ENCODE data around the gene KCNMB2.

DNA sequence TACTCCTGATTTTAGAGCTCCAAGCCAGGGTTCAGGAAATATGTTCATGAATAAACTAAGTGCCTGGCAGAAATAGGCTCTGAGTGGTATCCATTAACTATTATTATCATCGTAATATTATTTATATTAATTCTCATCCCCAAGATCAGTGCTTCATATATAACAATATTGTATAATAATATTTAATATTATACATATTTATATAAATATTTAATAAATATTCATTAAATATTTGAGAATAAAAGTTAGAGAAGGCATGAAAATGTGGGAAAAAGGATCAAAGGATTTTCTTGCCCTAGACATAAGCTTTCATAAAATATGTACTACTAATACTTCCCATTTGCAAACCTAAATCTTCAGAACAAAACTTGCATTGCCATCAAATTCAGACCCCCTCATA is 338.9 kb downstream of the KCNMB2 start:
- TF ChIP-seq, protein P1, sequence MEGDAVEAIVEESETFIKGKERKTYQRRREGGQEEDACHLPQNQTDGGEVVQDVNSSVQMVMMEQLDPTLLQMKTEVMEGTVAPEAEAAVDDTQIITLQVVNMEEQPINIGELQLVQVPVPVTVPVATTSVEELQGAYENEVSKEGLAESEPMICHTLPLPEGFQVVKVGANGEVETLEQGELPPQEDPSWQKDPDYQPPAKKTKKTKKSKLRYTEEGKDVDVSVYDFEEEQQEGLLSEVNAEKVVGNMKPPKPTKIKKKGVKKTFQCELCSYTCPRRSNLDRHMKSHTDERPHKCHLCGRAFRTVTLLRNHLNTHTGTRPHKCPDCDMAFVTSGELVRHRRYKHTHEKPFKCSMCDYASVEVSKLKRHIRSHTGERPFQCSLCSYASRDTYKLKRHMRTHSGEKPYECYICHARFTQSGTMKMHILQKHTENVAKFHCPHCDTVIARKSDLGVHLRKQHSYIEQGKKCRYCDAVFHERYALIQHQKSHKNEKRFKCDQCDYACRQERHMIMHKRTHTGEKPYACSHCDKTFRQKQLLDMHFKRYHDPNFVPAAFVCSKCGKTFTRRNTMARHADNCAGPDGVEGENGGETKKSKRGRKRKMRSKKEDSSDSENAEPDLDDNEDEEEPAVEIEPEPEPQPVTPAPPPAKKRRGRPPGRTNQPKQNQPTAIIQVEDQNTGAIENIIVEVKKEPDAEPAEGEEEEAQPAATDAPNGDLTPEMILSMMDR (IDR thresholded peaks at IDR 0.05), result no peak
- TF ChIP-seq POLR2A (IDR thresholded peaks at IDR 0.05) (no peak), EP300 (IDR thresholded peaks at IDR 0.05) (no peak)

Measured in tibial nerve (tissue), 4 donors.